GM19372 (cell line): ENCODE measurements around the gene AGXT.

Experiments used
- ATAC-seq: cut with Tn5 transposase; IDR thresholded peaks from one replicate; pipeline ENCODE4 v1.9.1; 2021; ENCODE audit warnings: mild to moderate bottlenecking, low read depth, moderate library complexity; ENCODE audit not compliant: unreplicated experiment

The AGXT gene

GRCh38 chr2:240868286-240869108, at the start of gene AGXT:
Gene AGXT (plus strand): TSS chr2:240868824. CDS start chr2:240868866, 42 bp downstream.
- no peak for ATAC-seq

- no peak for ATAC-seq
These were observed 49.3 kb upstream of the AGXT start for GRCh38 chr2:240819126-240819857.

- ATAC-seq: no peak
These were observed 48.6 kb upstream of the AGXT start, which contains the start of gene KIF1A for GRCh38 chr2:240819858-240820606. Gene KIF1A (minus strand): TSS chr2:240820219. CDS start chr2:240797752, 22,467 bp downstream.

GRCh38 chr2:240820607-240821428, 47.8 kb upstream of the AGXT start:
- ATAC-seq: no peak

- no peak for ATAC-seq
These were observed 47.2 kb upstream of the AGXT start for GRCh38 chr2:240821429-240821778.

- ATAC-seq: no peak
These were observed 46.3 kb upstream of the AGXT start for GRCh38 chr2:240822280-240822847.

- ATAC-seq: no peak
These were observed 44.9 kb upstream of the AGXT start for GRCh38 chr2:240823449-240824336.

- no peak for ATAC-seq
These were observed 43.1 kb upstream of the AGXT start for GRCh38 chr2:240825476-240825875.

- no peak for ATAC-seq
These were observed 36.9 kb upstream of the AGXT start for GRCh38 chr2:240831594-240832204.

GRCh38 chr2:240832205-240832727, 36.4 kb upstream of the AGXT start:
- ATAC-seq: peak; percentile 75

GRCh38 chr2:240832921-240833494, 35.6 kb upstream of the AGXT start:
- no peak for ATAC-seq

GRCh38 chr2:240833724-240834285, 34.8 kb upstream of the AGXT start:
- ATAC-seq: no peak

- ATAC-seq: no peak
These were observed 34.1 kb upstream of the AGXT start for GRCh38 chr2:240834377-240834975.

- no peak for ATAC-seq
These were observed 33.1 kb upstream of the AGXT start for GRCh38 chr2:240835528-240835927.

GRCh38 chr2:240836781-240837467, 31.7 kb upstream of the AGXT start:
- ATAC-seq: no peak

- ATAC-seq: no peak
These were observed 31.0 kb upstream of the AGXT start for GRCh38 chr2:240837621-240838020.
